BE2C (cell line): ENCODE measurements around the gene SEC14L5.

Experiments
- DNase-seq: peaks from one replicate; pipeline ENCODE4 v3.0.0-alpha.2; 2020
- H3K27me3 ChIP-seq: fragments of 250-450 bp; sonication (Bioruptor Pico); 2 replicates; pipeline ENCODE4 v1.5.1; 2020; ENCODE audit warnings: mild to moderate bottlenecking
- H3K36me3 ChIP-seq: fragments of 250-450 bp; sonication (Bioruptor Pico); 2 replicates; pipeline ENCODE4 v1.5.1; 2020; ENCODE audit warnings: mild to moderate bottlenecking
- H3K4me1 ChIP-seq: fragments of 250-450 bp; sonication (Bioruptor Pico); 2 replicates; pipeline ENCODE4 v1.5.1; 2020
- H3K4me3 ChIP-seq: 2 replicates; pipeline ENCODE4 v1.5.1; 2011; ENCODE audit warnings: low read depth, low read length
- H3K9me3 ChIP-seq: fragments of 250-450 bp; sonication (Bioruptor Pico); 2 replicates; pipeline ENCODE4 v1.5.1; 2020
- CTCF ChIP-seq: IDR thresholded peaks from 2 replicates; pipeline ENCODE4 v1.5.1; 2012; ENCODE audit warnings: mild to moderate bottlenecking, low read depth, low read length

The SEC14L5 gene

DNA sequence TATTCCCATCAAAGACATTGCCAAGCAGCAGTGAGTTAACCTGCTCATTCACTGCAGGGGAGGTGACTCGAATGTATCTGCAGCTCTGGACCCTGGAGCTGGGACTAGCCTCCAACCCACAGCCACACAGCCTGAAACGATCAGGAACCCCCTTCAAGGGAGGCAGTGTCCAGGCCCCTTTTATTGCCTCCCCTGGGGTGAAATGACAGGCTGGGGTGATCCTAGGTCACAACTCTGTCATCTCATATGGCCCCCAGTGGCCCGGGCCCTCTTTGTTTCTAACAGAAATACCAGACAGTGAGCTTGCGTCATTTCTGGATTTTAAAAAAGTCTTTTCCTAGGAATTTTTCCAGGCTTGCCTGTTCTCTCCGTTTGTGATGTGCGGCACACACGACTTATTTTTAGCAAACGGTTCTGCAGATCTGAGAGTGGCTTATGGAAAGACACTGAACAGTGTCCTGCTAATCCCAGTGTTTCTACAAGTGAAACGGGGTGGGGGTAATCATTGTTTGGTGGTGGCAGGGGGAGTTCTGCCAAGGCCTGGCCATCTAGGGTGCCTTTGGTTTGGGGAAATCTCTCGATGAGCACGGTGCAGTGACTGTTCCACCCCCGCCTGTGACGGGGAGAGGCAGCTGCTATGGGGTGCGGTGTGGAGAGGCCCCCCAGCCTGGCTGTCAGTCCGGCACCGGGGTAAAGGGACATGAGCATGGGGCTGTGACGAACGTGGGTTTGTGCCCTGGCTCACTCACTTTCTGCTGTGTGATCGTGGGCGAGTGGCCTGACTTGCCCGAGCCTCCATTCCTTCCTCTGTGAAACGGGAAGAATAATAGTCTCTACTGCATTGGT is 48.4 kb downstream of the SEC14L5 start:
- Histone ChIP-seq H3K27me3 (peaks cover 40% of the 10 kb centered on the region), H3K4me1 (no peaks in the 10 kb centered on the region), H3K9me3 (no peaks in the 10 kb centered on the region; the same call in 1 of the 2 replicates), H3K4me3 (no peak overlapping the region), H3K36me3 (no peaks in the 10 kb centered on the region)
- DNase-seq, result no peak
- TF ChIP-seq CTCF, result no peak

GRCh38 chr16:5007256-5007655 is 49.1 kb downstream of the SEC14L5 start:
- no peaks in the 10 kb centered on the region for H3K4me1 ChIP-seq
- no peak for DNase-seq
- H3K27me3 ChIP-seq, result peaks cover 47% of the 10 kb centered on the region
- H3K9me3 ChIP-seq, result no peaks in the 10 kb centered on the region; the same call in 1 of the 2 replicates
- TF ChIP-seq CTCF, result no peak
- no peak overlapping the region for H3K4me3 ChIP-seq
- no peaks in the 10 kb centered on the region for H3K36me3 ChIP-seq

- no peaks in the 10 kb centered on the region for H3K4me1 ChIP-seq
- H3K27me3 ChIP-seq, result peaks cover 49% of the 10 kb centered on the region
- TF ChIP-seq CTCF, result no peak
- H3K4me3 ChIP-seq, result no peak overlapping the region
- H3K36me3 ChIP-seq, result no peaks in the 10 kb centered on the region
- no peak for DNase-seq
- no peaks in the 10 kb centered on the region; the same call in 1 of the 2 replicates for H3K9me3 ChIP-seq
Measured at GRCh38 chr16:5008311-5008731, 50.2 kb downstream of the SEC14L5 start.

DNA sequence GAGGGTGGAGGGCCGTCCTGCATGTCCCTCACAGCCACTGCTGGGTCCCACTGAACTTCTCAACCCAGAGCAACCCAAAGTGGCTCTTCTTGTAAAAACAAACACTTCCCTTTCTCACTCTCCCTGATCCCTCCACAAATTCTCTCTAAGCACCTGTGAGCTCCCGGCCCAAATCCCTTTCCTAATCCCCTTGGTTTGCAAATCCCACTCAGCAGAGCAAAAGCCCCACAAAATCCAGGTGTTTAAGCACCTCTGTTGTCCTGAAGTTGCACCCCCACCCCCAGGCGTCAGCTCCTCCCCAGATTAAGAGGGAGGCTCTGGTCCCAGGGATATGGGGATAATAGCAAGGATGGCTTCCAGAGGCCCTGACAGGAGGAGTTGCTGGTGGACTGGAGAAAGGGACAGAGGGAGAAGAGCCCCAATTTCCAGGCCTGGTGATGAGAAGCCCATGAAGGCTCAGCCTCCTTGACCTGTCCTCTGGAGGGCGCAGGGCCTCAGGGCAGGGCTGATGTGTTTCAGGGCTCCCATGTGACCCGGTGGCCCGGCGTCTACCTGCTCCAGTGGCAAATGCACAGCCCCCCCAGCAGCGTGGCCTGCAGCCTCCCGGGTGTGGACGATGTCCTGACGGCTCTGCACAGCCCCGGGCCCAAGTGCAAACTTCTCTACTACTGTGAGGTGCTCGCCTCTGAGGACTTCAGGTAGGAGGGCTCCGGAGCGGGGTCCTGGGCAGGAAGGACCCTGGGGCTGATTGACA is 52.6 kb downstream of the SEC14L5 start:
- Histone ChIP-seq H3K27me3 (peaks cover 45% of the 10 kb centered on the region), H3K36me3 (no peaks in the 10 kb centered on the region), H3K9me3 (no peaks in the 10 kb centered on the region; the same call in 1 of the 2 replicates), H3K4me1 (no peaks in the 10 kb centered on the region), H3K4me3 (no peak overlapping the region)
- DNase-seq, result no peak
- no peak for TF ChIP-seq CTCF

GRCh38 chr16:5011637-5012036 is 53.5 kb downstream of the SEC14L5 start:
- no peaks in the 10 kb centered on the region for H3K4me1 ChIP-seq
- TF ChIP-seq CTCF, result no peak
- H3K4me3 ChIP-seq, result no peak overlapping the region
- H3K27me3 ChIP-seq, result peaks cover 45% of the 10 kb centered on the region
- no peaks in the 10 kb centered on the region; the same call in 1 of the 2 replicates for H3K9me3 ChIP-seq
- no peak for DNase-seq
- no peaks in the 10 kb centered on the region for H3K36me3 ChIP-seq
